Forelimb muscle (tissue), 1 donor: ENCODE measurements around the gene NEDD1. TPM values are rescaled to one million over a fixed set of nuclear protein-coding genes. Genes with fewer than 3 reads are reported as not detected.

Source experiments
- DNase-seq: peaks from one replicate; pipeline ENCODE4 v3.0.0-alpha.2; 2013; ENCODE audit warnings: low read depth
- polyA plus RNA-seq: library from polyadenylated mRNA; unstranded; fragments of 120-200 nt; gene quantifications from one replicate; pipeline ENCODE4 v1.2.1, GENCODE V29; 2013; ENCODE audit not compliant: insufficient read length

The NEDD1 gene, protein sequence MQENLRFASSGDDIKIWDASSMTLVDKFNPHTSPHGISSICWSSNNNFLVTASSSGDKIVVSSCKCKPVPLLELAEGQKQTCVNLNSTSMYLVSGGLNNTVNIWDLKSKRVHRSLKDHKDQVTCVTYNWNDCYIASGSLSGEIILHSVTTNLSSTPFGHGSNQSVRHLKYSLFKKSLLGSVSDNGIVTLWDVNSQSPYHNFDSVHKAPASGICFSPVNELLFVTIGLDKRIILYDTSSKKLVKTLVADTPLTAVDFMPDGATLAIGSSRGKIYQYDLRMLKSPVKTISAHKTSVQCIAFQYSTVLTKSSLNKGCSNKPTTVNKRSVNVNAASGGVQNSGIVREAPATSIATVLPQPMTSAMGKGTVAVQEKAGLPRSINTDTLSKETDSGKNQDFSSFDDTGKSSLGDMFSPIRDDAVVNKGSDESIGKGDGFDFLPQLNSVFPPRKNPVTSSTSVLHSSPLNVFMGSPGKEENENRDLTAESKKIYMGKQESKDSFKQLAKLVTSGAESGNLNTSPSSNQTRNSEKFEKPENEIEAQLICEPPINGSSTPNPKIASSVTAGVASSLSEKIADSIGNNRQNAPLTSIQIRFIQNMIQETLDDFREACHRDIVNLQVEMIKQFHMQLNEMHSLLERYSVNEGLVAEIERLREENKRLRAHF
- polyA plus RNA-seq, result 19.5 TPM

- DNase-seq, result no peak
Measured at GRCh38 chr12:96906849-96907670, at the start of gene NEDD1. NEDD1 (plus strand) TSS chr12:96907257; CDS start chr12:96909760, 2,503 bp downstream.

GRCh38 chr12:96858162-96858561 lies 48.9 kb upstream of the NEDD1 start:
- no peak for DNase-seq

GRCh38 chr12:96861656-96862055 lies 45.4 kb upstream of the NEDD1 start:
- DNase-seq, result no peak

- DNase-seq, result no peak
Measured at GRCh38 chr12:96862326-96862725, 44.7 kb upstream of the NEDD1 start.

- DNase-seq, result no peak
Measured at GRCh38 chr12:96864335-96864734, 42.7 kb upstream of the NEDD1 start.

DNA sequence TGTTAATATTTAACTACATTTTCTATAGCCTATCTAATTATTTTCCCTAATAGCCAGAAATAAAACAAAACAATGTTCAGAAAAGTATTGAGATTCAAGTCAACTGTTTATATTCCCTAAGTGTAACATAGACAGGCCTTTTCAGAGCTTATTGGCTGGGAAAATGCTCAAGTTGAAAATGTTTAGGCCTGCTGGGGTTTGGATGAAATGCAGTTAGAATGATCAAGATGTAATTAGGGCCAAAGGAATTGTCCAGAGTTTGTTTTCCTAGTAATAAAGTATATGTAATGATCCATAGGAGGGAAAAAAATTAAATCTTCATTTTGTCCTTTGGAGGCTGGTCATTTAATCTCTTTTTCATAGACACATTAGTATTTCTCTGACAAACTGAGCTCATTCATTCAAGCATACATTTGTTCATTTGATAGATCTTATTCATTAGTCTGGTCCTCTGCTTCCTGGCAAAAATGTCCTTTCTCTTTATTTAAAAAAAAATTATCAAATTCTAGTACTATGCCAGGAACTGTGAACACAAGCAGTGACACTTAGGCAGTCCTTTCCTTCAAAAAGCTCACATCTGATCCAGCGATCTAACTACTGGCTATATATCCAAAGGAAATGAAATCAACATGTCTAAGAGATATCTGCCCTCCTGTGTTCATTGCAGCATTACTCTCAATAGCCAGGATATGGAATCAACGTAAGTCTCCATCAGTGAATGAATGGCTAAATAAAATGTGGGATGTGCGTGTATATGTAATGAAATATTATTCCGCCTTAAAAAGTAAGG lies 40.1 kb upstream of the NEDD1 start:
- no peak for DNase-seq

DNA sequence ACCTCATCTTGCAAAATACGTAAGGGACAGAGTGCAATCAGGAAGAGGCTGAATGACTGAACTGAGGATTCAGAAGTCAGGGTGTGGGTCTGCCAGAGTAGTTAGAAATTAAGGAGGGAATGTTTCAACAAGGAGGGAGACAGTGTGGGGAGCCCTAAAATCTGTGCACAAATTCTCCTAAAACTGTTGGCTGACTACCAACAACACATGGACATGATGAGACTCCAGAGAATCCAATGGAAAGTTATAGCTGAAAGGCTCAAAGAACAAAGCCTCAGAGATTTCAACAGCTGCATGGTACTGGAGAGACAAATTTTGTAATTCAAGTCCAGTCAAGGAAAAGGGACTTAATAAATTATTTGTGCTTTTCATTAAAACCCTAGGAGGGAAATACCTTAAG lies 36.1 kb upstream of the NEDD1 start:
- DNase-seq, result peak; percentile 38

GRCh38 chr12:96872961-96873360 lies 34.1 kb upstream of the NEDD1 start:
- DNase-seq, result no peak

- no peak for DNase-seq
Measured at GRCh38 chr12:96874211-96874610, 32.8 kb upstream of the NEDD1 start.

- no peak for DNase-seq
Measured at GRCh38 chr12:96876966-96877365, 30.1 kb upstream of the NEDD1 start.

- no peak for DNase-seq
Measured at GRCh38 chr12:96878704-96879103, 28.4 kb upstream of the NEDD1 start.

GRCh38 chr12:96879301-96879700 lies 27.8 kb upstream of the NEDD1 start:
- DNase-seq, result no peak

GRCh38 chr12:96880220-96880619 lies 26.8 kb upstream of the NEDD1 start:
- no peak for DNase-seq

DNA sequence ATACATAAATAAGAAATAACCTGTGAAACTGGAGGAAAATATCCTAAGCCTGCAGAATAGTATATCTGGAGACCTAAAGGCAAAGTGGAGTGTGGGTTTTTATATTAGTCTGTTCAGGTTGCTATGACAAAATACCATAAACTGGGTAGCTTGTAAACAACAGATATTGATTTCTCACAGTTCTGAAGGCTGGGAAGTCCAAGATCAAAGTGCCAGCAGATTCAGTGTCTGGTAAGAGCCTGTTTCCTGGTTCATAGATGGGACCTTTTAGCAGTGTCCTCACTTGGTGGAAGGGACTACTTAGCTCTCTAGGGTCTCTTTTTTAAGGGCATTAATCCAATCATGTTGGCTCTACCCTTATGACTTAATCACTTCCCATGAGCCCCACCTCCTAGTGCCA lies 25.4 kb upstream of the NEDD1 start:
- no peak for DNase-seq

DNA sequence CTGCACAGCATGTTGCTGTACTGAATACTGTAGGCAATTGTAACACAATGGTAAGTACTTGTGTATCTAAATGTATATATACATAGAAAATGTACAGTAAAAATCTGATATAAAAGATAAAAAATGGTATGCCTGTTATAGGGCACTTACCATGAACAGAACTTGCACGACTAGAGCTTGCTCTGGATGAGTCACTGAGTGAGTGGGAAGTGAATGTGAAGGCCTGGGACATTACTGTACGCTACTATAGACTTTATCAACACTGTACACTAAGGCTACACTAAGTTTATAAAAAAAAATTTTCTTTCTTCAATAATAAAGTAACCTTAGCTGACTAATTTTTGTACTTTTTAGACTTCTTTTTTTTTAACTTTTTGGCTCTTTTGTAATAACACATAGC lies 24.2 kb upstream of the NEDD1 start:
- no peak for DNase-seq

GRCh38 chr12:96883571-96883970 lies 23.5 kb upstream of the NEDD1 start:
- DNase-seq, result no peak

DNA sequence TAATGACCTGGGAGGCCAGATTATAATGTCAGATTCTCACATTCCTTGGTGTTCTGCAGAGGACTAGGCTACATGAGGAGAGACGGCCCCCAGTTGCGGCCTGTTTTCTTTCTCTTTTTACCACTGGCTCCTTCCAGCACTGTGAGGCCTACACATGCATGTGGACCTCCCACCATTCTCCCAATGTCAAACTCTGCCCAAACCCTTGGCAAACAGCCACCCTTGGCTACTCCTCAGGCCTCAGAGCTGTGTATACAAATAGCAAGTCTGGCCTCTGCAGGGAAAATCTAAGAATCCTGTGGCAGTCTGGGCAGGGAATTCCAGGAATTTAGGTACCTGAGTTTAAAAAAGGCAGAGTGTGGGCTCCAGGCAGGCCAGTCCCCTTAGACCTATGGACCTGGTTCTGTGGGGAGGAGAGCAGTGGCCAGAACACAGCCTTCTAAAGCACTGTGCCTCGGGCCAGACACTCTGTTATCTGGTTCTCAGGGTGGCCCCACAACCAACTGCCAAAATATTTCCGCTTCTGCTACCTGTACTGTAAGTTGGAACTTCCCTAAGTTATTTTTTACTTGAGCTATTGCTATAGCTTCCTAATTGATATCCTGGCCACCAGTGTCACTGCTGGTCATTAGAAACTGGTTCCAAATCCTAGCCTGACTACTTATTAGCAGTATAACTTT lies 19.9 kb upstream of the NEDD1 start:
- peak; percentile 85 for DNase-seq

DNA sequence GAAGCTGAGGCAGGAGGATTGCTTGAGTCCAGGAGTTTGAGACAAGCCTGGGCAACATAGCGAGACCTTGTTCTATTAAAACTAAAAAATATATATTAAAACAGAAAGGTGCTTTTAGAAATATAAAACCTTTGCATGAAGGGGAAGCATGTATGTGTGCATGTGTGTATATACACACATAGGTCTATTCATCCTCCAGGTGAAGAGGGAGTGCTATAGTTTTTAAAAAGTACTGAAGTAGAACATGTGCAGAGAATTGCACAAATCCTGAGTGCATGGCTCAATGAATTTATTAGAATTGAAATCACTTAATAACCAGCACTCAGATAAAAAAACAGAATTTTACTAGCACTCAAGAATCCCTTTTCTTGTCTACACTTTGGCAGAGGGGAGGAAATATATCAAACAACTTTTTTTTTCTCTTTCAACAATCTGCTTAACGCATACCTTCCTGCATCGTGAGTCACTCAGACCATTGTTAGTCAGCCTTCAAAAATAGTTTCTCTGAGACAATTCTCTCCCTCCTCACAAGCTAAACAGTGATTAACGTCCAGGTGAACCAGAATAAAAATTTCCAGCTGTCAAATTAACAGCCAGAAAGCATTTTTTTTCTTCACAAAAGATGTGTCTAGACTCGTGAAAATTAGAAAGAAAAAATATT lies 17.7 kb upstream of the NEDD1 start:
- DNase-seq, result no peak

DNA sequence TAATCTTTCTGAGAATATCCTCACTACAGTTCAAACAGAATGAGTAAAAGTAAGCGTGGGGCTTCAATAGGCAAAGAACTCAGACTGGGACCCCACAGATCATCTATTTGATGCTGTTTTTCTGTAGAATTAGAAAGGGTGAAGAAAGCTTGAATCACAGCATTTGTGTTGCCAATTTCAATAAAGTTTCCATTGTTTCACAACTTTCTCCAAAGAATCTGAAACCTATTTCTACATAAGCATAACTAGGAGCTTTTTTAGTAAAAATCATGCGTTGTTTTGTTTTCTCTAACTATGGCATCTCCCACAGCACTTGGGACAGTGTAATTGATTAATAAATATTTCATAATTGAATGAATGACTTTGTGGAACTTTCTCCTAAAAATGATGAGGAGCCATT lies 16.7 kb upstream of the NEDD1 start:
- no peak for DNase-seq

DNA sequence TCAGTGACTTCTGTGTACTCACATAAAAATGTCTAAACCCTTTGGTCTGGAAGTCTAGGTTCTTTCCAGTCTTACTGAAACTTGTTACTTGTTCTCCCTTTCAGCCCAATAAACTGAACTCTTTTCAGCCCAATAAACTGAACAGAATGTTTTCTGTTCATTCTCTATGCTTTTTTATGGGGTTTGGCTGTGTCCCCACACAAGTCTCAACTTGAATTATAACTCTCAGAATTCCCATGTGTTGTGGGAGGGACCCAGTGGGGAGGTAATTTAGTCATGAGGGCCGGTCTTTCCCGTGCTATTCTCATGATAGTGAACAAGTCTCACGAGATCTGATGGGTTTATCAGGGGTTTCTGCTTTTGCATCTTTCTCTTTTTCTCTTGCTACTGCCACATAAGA lies 15.0 kb upstream of the NEDD1 start:
- DNase-seq, result no peak
